NT2/D1 (cell line): Measurements from ENCODE around the gene KLHL29.

Experiments used
- SUZ12 ChIP-seq: IDR thresholded peaks from 2 replicates; pipeline ENCODE4 v1.6.1; 2011; ENCODE audit not compliant: insufficient read length, insufficient read depth; ENCODE audit errors: extremely low read depth
- YY1 ChIP-seq: IDR thresholded peaks from 2 replicates; pipeline ENCODE4 v1.6.1; 2011; ENCODE audit not compliant: insufficient read length, insufficient read depth
- ZNF274 ChIP-seq: IDR thresholded peaks from 2 replicates; pipeline ENCODE4 v1.6.1; 2011; ENCODE audit warnings: mild to moderate bottlenecking, low read depth, low read length

GRCh38 chr2:23602116-23602515 is 217.1 kb downstream of the KLHL29 start:
- no peak for TF ChIP-seq YY1
- TF ChIP-seq ZNF274, result no peak
- TF ChIP-seq SUZ12, result no peak
